ENCODE results near the gene MRPL40. TPM values are rescaled to one million over a fixed set of nuclear protein-coding genes. Genes with fewer than 3 reads are reported as not detected.

Gene MRPL40
- total and polyA plus RNA-seq, 2 experiments from 2014 or later, result 25.9 to 57.6 TPM

- no peaks in the 10 kb centered on the region for H3K27me3 ChIP-seq
- H3K4me2 ChIP-seq, result no peak overlapping the region
- H3K4me1 ChIP-seq (ENCODE audit: insufficient read depth), result no peaks in the 10 kb centered on the region
- H3K4me3 ChIP-seq, result no peak overlapping the region
- H3K36me3 ChIP-seq (replicated peaks; ENCODE audit: insufficient read depth, low read depth), result no peaks in the 10 kb centered on the region
- no peak overlapping the region for H2AFZ ChIP-seq
- no peak for DNase-seq (ENCODE audit: low spot score)
- H4K20me1 ChIP-seq (ENCODE audit: insufficient read depth, poor library complexity, severe bottlenecking), result no peaks in the 10 kb centered on the region
- H3K9me2 ChIP-seq (replicated peaks; ENCODE audit: insufficient read depth), result no peaks in the 10 kb centered on the region
- TF ChIP-seq EZH2 (IDR thresholded peaks at IDR 0.05; ENCODE audit: borderline replicate concordance) (no peak), CTCF (IDR thresholded peaks at IDR 0.05; ENCODE audit: poor library complexity) (no peak), EZH2phosphoT487 (IDR thresholded peaks at IDR 0.05; ENCODE audit: low read depth, severe bottlenecking, unreplicated experiment) (no peak)
- WGBS (ENCODE audit: low lambda C conversion rate, missing lambda C conversion rate), result 97% methylated on average over 5 of the region's 5 CpGs
- no peak overlapping the region for H3K27ac ChIP-seq
- no peaks in the 10 kb centered on the region for H3K9me3 ChIP-seq (ENCODE audit: low read depth)
- H3K79me2 ChIP-seq, result no peaks in the 10 kb centered on the region
These were observed 38.6 kb upstream of the MRPL40 start for GRCh38 chr22:19393704-19394103.

GRCh38 chr22:19394274-19395050 lies 37.9 kb upstream of the MRPL40 start:
- Histone ChIP-seq H3K9me3 (ENCODE audit: low read depth) (no peaks in the 10 kb centered on the region), H3K79me2 (no peaks in the 10 kb centered on the region), H3K36me3 (replicated peaks; ENCODE audit: insufficient read depth, low read depth) (no peaks in the 10 kb centered on the region), H3K4me3 (no peak overlapping the region), H4K20me1 (ENCODE audit: insufficient read depth, poor library complexity, severe bottlenecking) (no peaks in the 10 kb centered on the region), H3K9me2 (replicated peaks; ENCODE audit: insufficient read depth) (no peaks in the 10 kb centered on the region), H3K27ac (no peak overlapping the region), H3K27me3 (no peaks in the 10 kb centered on the region), H3K4me2 (no peak overlapping the region), H3K4me1 (ENCODE audit: insufficient read depth) (no peaks in the 10 kb centered on the region), H2AFZ (no peak overlapping the region)
- WGBS (ENCODE audit: low lambda C conversion rate, missing lambda C conversion rate), result 97% methylated on average over 8 of the region's 8 CpGs
- TF ChIP-seq EZH2 (IDR thresholded peaks at IDR 0.05; ENCODE audit: borderline replicate concordance), result no peak
- TF ChIP-seq EZH2phosphoT487 (IDR thresholded peaks at IDR 0.05; ENCODE audit: low read depth, severe bottlenecking, unreplicated experiment), result no peak
- TF ChIP-seq CTCF (IDR thresholded peaks at IDR 0.05; ENCODE audit: poor library complexity), result no peak
- no peak for DNase-seq (ENCODE audit: low spot score)

- no peak for DNase-seq (ENCODE audit: low spot score)
- WGBS (ENCODE audit: low lambda C conversion rate, missing lambda C conversion rate), result 98% methylated on average over 4 of the region's 4 CpGs
- no peak overlapping the region for H3K27ac ChIP-seq
- no peak overlapping the region for H2AFZ ChIP-seq
- no peaks in the 10 kb centered on the region for H3K9me3 ChIP-seq (ENCODE audit: low read depth)
- H3K4me1 ChIP-seq (ENCODE audit: insufficient read depth), result no peaks in the 10 kb centered on the region
- TF ChIP-seq CTCF (IDR thresholded peaks at IDR 0.05; ENCODE audit: poor library complexity) (no peak), EZH2 (IDR thresholded peaks at IDR 0.05; ENCODE audit: borderline replicate concordance) (no peak), EZH2phosphoT487 (IDR thresholded peaks at IDR 0.05; ENCODE audit: low read depth, severe bottlenecking, unreplicated experiment) (no peak)
- H3K9me2 ChIP-seq (replicated peaks; ENCODE audit: insufficient read depth), result no peaks in the 10 kb centered on the region
- no peak overlapping the region for H3K4me2 ChIP-seq
- no peaks in the 10 kb centered on the region for H4K20me1 ChIP-seq (ENCODE audit: insufficient read depth, poor library complexity, severe bottlenecking)
- no peaks in the 10 kb centered on the region for H3K27me3 ChIP-seq
- H3K4me3 ChIP-seq, result no peak overlapping the region
- H3K36me3 ChIP-seq (replicated peaks; ENCODE audit: insufficient read depth, low read depth), result no peaks in the 10 kb centered on the region
- no peaks in the 10 kb centered on the region for H3K79me2 ChIP-seq
These were observed 37.1 kb upstream of the MRPL40 start for GRCh38 chr22:19395276-19395675.
